WTC11 (cell line): ENCODE measurements around the gene ZNF598. TPM values are rescaled to one million over a fixed set of nuclear protein-coding genes. Genes with fewer than 3 reads are reported as not detected.

Experiments
- ATAC-seq: fragments of 200-7000 bp; cut with Tn5 transposase; 2 replicates; pipeline ENCODE4 v1.10.0; 2021; ENCODE audit warnings: mild to moderate bottlenecking, moderate library complexity
- CTCF ChIA-PET: fragments of 300-600 bp; sonication (Branson Sonifier 250); formaldehyde crosslinking; loops from one replicate; lab custom pipeline; 2021; ENCODE audit warnings: antibody characterized with exemption; lab: Charles Lee
- POLR2A ChIA-PET: fragments of 350-600 bp; sonication (Branson Sonifier 250); formaldehyde crosslinking; loops from one replicate; lab custom pipeline; 2021; ENCODE audit warnings: antibody characterized with exemption; lab: Charles Lee
- DNase-seq: peaks from one replicate; pipeline ENCODE4 v3.0.0; 2021; ENCODE audit warnings: low spot score
- H3K27ac Mint-ChIP-seq: 2 replicates; pipeline ENCODE4 v1.8.0; 2021; ENCODE audit warnings: mixed read lengths
- H3K27me3 Mint-ChIP-seq: 2 replicates; pipeline ENCODE4 v1.8.0; 2021; ENCODE audit warnings: low read depth, mild to moderate bottlenecking, moderate library complexity, mixed read lengths
- H3K36me3 Mint-ChIP-seq: 2 replicates; pipeline ENCODE4 v1.8.0; 2021; ENCODE audit warnings: mixed read lengths
- H3K4me1 Mint-ChIP-seq: 2 replicates; pipeline ENCODE4 v1.8.0; 2022; ENCODE audit warnings: mixed read lengths
- H3K4me3 Mint-ChIP-seq: 2 replicates; pipeline ENCODE4 v1.8.0; 2021; ENCODE audit warnings: mild to moderate bottlenecking, moderate library complexity, mixed read lengths
- H3K9me3 Mint-ChIP-seq: 2 replicates; pipeline ENCODE4 v1.8.0; 2021; ENCODE audit warnings: mixed read lengths
- ARID4B ChIP-seq: sonication (generic); formaldehyde crosslinking; IDR thresholded peaks from 2 replicates; pipeline ENCODE4 v1.8.0; 2023; ENCODE audit warnings: missing genetic modification reagents, mild to moderate bottlenecking, borderline replicate concordance
- ATF3 ChIP-seq: sonication (generic); formaldehyde crosslinking; conservative IDR thresholded peaks from 2 replicates; pipeline ENCODE4 v1.8.1; 2022; ENCODE audit warnings: mild to moderate bottlenecking, missing genetic modification reagents
- CDX4 ChIP-seq: fragments of 250-450 bp; sonication (Bioruptor Pico); IDR thresholded peaks from 2 replicates; pipeline ENCODE4 v1.9.0; 2021; ENCODE audit warnings: moderate library complexity, mild to moderate bottlenecking, inconsistent platforms, borderline replicate concordance
- CTCF ChIP-seq: fragments of 200-600 bp; IDR thresholded peaks from 2 replicates; pipeline ENCODE4 v1.8.0; 2022; ENCODE audit warnings: antibody characterized with exemption
- ETV6 ChIP-seq: sonication (generic); formaldehyde crosslinking; IDR thresholded peaks from 2 replicates; pipeline ENCODE4 v1.8.1; 2022; ENCODE audit warnings: mild to moderate bottlenecking, missing genetic modification reagents
- FOXJ3 ChIP-seq: sonication (generic); formaldehyde crosslinking; IDR thresholded peaks from 2 replicates; pipeline ENCODE4 v1.9.0; 2021; ENCODE audit warnings: missing genetic modification reagents, mild to moderate bottlenecking, borderline replicate concordance
- IRF1 ChIP-seq: sonication (generic); formaldehyde crosslinking; IDR thresholded peaks from 2 replicates; pipeline ENCODE4 v1.8.0; 2023; ENCODE audit warnings: missing genetic modification reagents
- JAZF1 ChIP-seq: fragments of 250-450 bp; sonication (Bioruptor Pico); IDR thresholded peaks from 2 replicates; pipeline ENCODE4 v1.9.0; 2021; ENCODE audit warnings: moderate library complexity, mild to moderate bottlenecking, inconsistent platforms
- NFE2L1 ChIP-seq: sonication (generic); formaldehyde crosslinking; IDR thresholded peaks from 2 replicates; pipeline ENCODE4 v1.8.1; 2023; ENCODE audit warnings: missing genetic modification reagents
- SMAD3 ChIP-seq: sonication (generic); formaldehyde crosslinking; IDR thresholded peaks from 2 replicates; pipeline ENCODE4 v1.8.0; 2022; ENCODE audit warnings: missing genetic modification reagents, mild to moderate bottlenecking, borderline replicate concordance
- USF2 ChIP-seq: sonication (generic); formaldehyde crosslinking; IDR thresholded peaks from 2 replicates; pipeline ENCODE4 v1.8.1; 2023; ENCODE audit warnings: mild to moderate bottlenecking, missing genetic modification reagents, moderate library complexity
- ZNF121 ChIP-seq: sonication (generic); formaldehyde crosslinking; IDR thresholded peaks from 2 replicates; pipeline ENCODE4 v1.8.0; 2023; ENCODE audit warnings: missing genetic modification reagents
- ZNF317 ChIP-seq: sonication (generic); formaldehyde crosslinking; IDR thresholded peaks from 2 replicates; pipeline ENCODE4 v1.8.1; 2023; ENCODE audit warnings: low read depth, mild to moderate bottlenecking, moderate library complexity, missing genetic modification reagents, borderline replicate concordance
- ZNF423 ChIP-seq: fragments of 250-450 bp; sonication (Bioruptor Pico); IDR thresholded peaks from 2 replicates; pipeline ENCODE4 v2.1.2; 2022; ENCODE audit warnings: mild to moderate bottlenecking, moderate library complexity
- ZNF512 ChIP-seq: sonication (generic); formaldehyde crosslinking; IDR thresholded peaks from 2 replicates; pipeline ENCODE4 v1.8.1; 2022; ENCODE audit warnings: missing genetic modification reagents, borderline replicate concordance
- ZNF671 ChIP-seq: fragments of 250-450 bp; sonication (Bioruptor Pico); IDR thresholded peaks from 2 replicates; pipeline ENCODE4 v1.8.0; 2021; ENCODE audit warnings: mild to moderate bottlenecking
- total RNA-seq: library from RNA; stranded (reverse); gene quantifications from 3 replicates; pipeline ENCODE4 v1.2.3, GENCODE V29; 2021
- TF ChIP-seq, protein P1 (sequence below): sonication (generic); formaldehyde crosslinking; IDR thresholded peaks from 2 replicates; pipeline ENCODE4 v1.8.0; 2022; ENCODE audit warnings: mild to moderate bottlenecking, missing genetic modification reagents
- TF ChIP-seq, protein P2 (sequence below): sonication (generic); formaldehyde crosslinking; IDR thresholded peaks from 2 replicates; pipeline ENCODE4 v1.8.0; 2022; ENCODE audit warnings: mild to moderate bottlenecking, missing genetic modification reagents

The ZNF598 gene
- total RNA-seq, 1 experiment from 2014 or later = 66.4 TPM

DNA sequence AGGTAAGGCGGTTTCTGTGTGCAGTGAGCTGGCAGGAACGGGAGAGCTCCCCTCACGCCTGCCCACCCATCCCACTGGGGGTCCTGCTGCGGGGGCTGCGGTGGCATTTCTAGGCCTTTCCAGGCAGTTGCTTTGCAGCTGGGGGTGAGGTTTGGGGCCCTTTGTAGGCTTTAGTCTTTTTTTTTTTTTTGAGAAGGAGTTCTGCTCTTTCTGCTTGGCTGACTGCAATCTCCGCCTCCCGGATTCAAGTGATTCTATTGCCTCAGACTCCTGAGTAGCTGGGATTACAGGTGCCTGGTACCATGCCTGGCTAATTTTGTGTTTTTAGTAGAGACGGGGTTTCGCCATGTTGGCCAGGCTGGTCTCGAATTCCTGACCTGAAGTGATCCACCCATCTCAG is 49.3 kb upstream of the ZNF598 start:
- Mint-ChIP-seq H3K4me1 (no peaks in the 10 kb centered on the region), H3K4me3 (no peak overlapping the region), H3K36me3 (no peaks in the 10 kb centered on the region; the same call in 1 of the 2 replicates), H3K9me3 (no peaks in the 10 kb centered on the region), H3K27me3 (no peaks in the 10 kb centered on the region), H3K27ac (no peak overlapping the region)
- POLR2A ChIA-PET = interaction anchor here (0.6 kb wide), 1 partner anchor 346 kb away, joined by 3 read pairs; no protein-coding TSS in a partner anchor
- CTCF ChIA-PET = interaction anchor here (0.7 to 0.9 kb wide), 2 partner anchors 36 to 55 kb away, joined by 6 read pairs; no protein-coding TSS in a partner anchor
- ATAC-seq (no peak), DNase-seq (no peak)
- TF ChIP-seq ATF3 (CRISPR knock-in tag) (no peak), FOXJ3 (CRISPR knock-in tag) (no peak), ZNF512 (CRISPR knock-in tag) (no peak), ZNF423 (no peak), ARID4B (CRISPR knock-in tag) (no peak), CDX4 (no peak), ETV6 (CRISPR knock-in tag) (no peak), IRF1 (CRISPR knock-in tag) (no peak), USF2 (CRISPR knock-in tag) (no peak), JAZF1 (CRISPR knock-in tag) (no peak), ZNF121 (CRISPR knock-in tag) (no peak), SMAD3 (CRISPR knock-in tag) (no peak), ZNF671 (CRISPR knock-in tag) (no peak), NFE2L1 (no peak), ZNF317 (CRISPR knock-in tag) (no peak), CTCF (no peak)
- TF ChIP-seq, protein P1, sequence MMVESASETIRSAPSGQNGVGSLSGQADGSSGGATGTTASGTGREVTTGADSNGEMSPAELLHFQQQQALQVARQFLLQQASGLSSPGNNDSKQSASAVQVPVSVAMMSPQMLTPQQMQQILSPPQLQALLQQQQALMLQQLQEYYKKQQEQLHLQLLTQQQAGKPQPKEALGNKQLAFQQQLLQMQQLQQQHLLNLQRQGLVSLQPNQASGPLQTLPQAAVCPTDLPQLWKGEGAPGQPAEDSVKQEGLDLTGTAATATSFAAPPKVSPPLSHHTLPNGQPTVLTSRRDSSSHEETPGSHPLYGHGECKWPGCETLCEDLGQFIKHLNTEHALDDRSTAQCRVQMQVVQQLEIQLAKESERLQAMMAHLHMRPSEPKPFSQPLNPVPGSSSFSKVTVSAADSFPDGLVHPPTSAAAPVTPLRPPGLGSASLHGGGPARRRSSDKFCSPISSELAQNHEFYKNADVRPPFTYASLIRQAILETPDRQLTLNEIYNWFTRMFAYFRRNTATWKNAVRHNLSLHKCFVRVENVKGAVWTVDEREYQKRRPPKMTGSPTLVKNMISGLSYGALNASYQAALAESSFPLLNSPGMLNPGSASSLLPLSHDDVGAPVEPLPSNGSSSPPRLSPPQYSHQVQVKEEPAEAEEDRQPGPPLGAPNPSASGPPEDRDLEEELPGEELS (CRISPR knock-in tag) = no peak
- TF ChIP-seq, protein P2, sequence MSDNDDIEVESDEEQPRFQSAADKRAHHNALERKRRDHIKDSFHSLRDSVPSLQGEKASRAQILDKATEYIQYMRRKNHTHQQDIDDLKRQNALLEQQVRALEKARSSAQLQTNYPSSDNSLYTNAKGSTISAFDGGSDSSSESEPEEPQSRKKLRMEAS (CRISPR knock-in tag) = no peak
